ENCODE results near the gene FAM171A2.

The FAM171A2 gene

GRCh38 chr17:44314524-44314868 is 49.2 kb downstream of the FAM171A2 start:
- H3F3A ChIP-seq (ENCODE audit: insufficient read depth, low read length), result 0 out of 2 replicates have a peak, but pooled peaks cover 3% of the 10 kb centered on the region
- no peak overlapping the region for H3K4me2 ChIP-seq (ENCODE audit: low read depth, low read length)
- H3K9me2 ChIP-seq (replicated peaks; ENCODE audit: insufficient read depth, low read length), result no peaks in the 10 kb centered on the region
- peaks cover 52% of the 10 kb centered on the region for H3K27me3 ChIP-seq (replicated peaks; ENCODE audit: insufficient read depth, low read length)
- H3K36me3 ChIP-seq (replicated peaks; ENCODE audit: insufficient read depth, low read length), result no peaks in the 10 kb centered on the region
- TF ChIP-seq EZH2phosphoT487 (IDR thresholded peaks at IDR 0.05; ENCODE audit: low read length), result no peak
- no peak for TF ChIP-seq EZH2 (optimal IDR thresholded peaks at IDR 0.05; ENCODE audit: low read depth, low read length)
- TF ChIP-seq CTCF (IDR thresholded peaks at IDR 0.05; ENCODE audit: low read length), result no peak
- no peaks in the 10 kb centered on the region for H3K4me1 ChIP-seq (ENCODE audit: low read length)
- no peaks in the 10 kb centered on the region for H3K9me3 ChIP-seq (replicated peaks; ENCODE audit: insufficient read depth, low read length)
- no peak overlapping the region for H3K9ac ChIP-seq (ENCODE audit: low read length)
- no peak overlapping the region for H3K27ac ChIP-seq (ENCODE audit: low read length)
- no peak overlapping the region for H3K4me3 ChIP-seq (ENCODE audit: low read length)
- no peak overlapping the region for H2AFZ ChIP-seq (ENCODE audit: low read length)
- H3K79me2 ChIP-seq (ENCODE audit: low read length), result no peaks in the 10 kb centered on the region
- DNase-seq, result no peak
- H4K20me1 ChIP-seq (ENCODE audit: insufficient read depth, low read length), result no peaks in the 10 kb centered on the region

GRCh38 chr17:44314031-44314430 is 49.6 kb downstream of the FAM171A2 start:
- H3K36me3 ChIP-seq (replicated peaks; ENCODE audit: insufficient read depth, low read length), result no peaks in the 10 kb centered on the region
- H3K4me3 ChIP-seq (ENCODE audit: low read length), result no peak overlapping the region
- H3F3A ChIP-seq (ENCODE audit: insufficient read depth, low read length), result no peaks in the 10 kb centered on the region
- no peak overlapping the region for H2AFZ ChIP-seq (ENCODE audit: low read length)
- no peak overlapping the region for H3K9ac ChIP-seq (ENCODE audit: low read length)
- no peak for DNase-seq
- H3K79me2 ChIP-seq (ENCODE audit: low read length), result no peaks in the 10 kb centered on the region
- TF ChIP-seq EZH2 (optimal IDR thresholded peaks at IDR 0.05; ENCODE audit: low read depth, low read length) (no peak), CTCF (IDR thresholded peaks at IDR 0.05; ENCODE audit: low read length) (no peak), EZH2phosphoT487 (IDR thresholded peaks at IDR 0.05; ENCODE audit: low read length) (no peak)
- no peaks in the 10 kb centered on the region for H3K4me1 ChIP-seq (ENCODE audit: low read length)
- no peaks in the 10 kb centered on the region for H3K9me3 ChIP-seq (replicated peaks; ENCODE audit: insufficient read depth, low read length)
- H3K9me2 ChIP-seq (replicated peaks; ENCODE audit: insufficient read depth, low read length), result no peaks in the 10 kb centered on the region
- peaks cover 52% of the 10 kb centered on the region for H3K27me3 ChIP-seq (replicated peaks; ENCODE audit: insufficient read depth, low read length)
- H3K4me2 ChIP-seq (ENCODE audit: low read depth, low read length), result no peak overlapping the region
- no peaks in the 10 kb centered on the region for H4K20me1 ChIP-seq (ENCODE audit: insufficient read depth, low read length)
- H3K27ac ChIP-seq (ENCODE audit: low read length), result no peak overlapping the region

GRCh38 chr17:44312396-44313104 is 51.1 kb downstream of the FAM171A2 start:
- Histone ChIP-seq H3K4me2 (ENCODE audit: low read depth, low read length) (no peak overlapping the region), H3K4me1 (ENCODE audit: low read length) (no peaks in the 10 kb centered on the region), H3K27ac (ENCODE audit: low read length) (no peak overlapping the region), H3K9ac (ENCODE audit: low read length) (no peak overlapping the region), H3K36me3 (replicated peaks; ENCODE audit: insufficient read depth, low read length) (no peaks in the 10 kb centered on the region), H3K79me2 (ENCODE audit: low read length) (no peaks in the 10 kb centered on the region), H3F3A (ENCODE audit: insufficient read depth, low read length) (no peaks in the 10 kb centered on the region), H3K27me3 (replicated peaks; ENCODE audit: insufficient read depth, low read length) (peaks cover 55% of the 10 kb centered on the region), H3K4me3 (ENCODE audit: low read length) (no peak overlapping the region), H4K20me1 (ENCODE audit: insufficient read depth, low read length) (no peaks in the 10 kb centered on the region), H3K9me3 (replicated peaks; ENCODE audit: insufficient read depth, low read length) (no peaks in the 10 kb centered on the region), H3K9me2 (replicated peaks; ENCODE audit: insufficient read depth, low read length) (no peaks in the 10 kb centered on the region), H2AFZ (ENCODE audit: low read length) (no peak overlapping the region)
- no peak for DNase-seq
- TF ChIP-seq CTCF (IDR thresholded peaks at IDR 0.05; ENCODE audit: low read length), result no peak
